Measurements from ENCODE around the gene F10. TPM values are rescaled to one million over a fixed set of nuclear protein-coding genes. Genes with fewer than 3 reads are reported as not detected.

F10 gene
- total and polyA plus RNA-seq, 3 donors from 2014 or later, result 19.9 to 33.7 (median 31.9) TPM

- no peak overlapping the region for H3K27ac ChIP-seq
- no peak overlapping the region for H3K4me3 ChIP-seq
- TF ChIP-seq CTCF (IDR thresholded peaks at IDR 0.05) (no peak), POLR2A (IDR thresholded peaks at IDR 0.05) (no peak)
- no peaks in the 10 kb centered on the region for H3K4me1 ChIP-seq
- DNase-seq, result no peak
- H3K36me3 ChIP-seq (ENCODE audit: low read depth, missing control alignments), result no peaks in the 10 kb centered on the region
- H3K27me3 ChIP-seq, result no peaks in the 10 kb centered on the region
- no peaks in the 10 kb centered on the region for H3K9me3 ChIP-seq
- WGBS, 2 donors, result 70 to 73% methylated on average over 12 of the region's 12 CpGs
- intact Hi-C loops (cut with DNase I; ENCODE audit: low total_unique reads), result no loop called here
These were observed 34.8 kb downstream of the F10 start for GRCh38 chr13:113157206-113157928.

DNA sequence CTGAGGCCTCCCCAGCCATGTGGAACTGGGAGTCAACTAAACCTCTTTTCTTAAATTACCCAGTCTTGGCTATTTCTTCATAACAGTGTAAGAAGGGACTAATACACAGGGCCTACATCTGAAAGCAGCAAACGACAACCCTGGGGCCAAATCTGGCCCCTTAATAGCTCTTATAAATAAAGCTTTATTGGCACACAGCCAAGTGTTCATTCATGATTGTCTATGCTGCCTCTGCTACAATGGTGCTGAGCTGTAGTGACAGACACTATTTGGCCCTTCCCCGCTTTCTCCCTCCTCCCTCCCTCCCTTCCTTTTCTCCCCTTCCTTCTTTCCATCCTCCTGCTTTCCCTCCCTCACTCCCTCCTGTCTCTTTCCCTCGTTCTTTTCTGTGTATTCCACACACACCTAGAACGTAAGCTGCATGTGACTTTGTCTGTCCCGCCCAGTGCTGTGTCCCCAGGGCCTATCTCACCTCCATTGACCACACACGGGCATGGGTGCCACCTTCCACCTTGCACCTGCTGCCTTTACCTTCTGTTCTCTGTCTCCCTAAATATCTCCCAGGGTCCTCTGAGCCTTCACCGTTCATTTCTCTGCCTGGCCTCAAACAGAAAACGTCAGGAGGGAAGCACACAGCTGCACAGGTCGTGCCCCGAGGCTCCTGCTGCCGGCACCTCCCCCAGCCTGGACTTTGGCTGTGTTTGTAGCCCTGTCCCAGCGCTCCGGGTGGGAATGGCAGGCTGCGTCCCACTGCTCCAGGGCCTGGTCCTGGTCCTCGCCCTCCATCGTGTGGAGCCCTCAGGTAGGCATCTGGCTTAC lies 35.5 kb downstream of the F10 start, which contains the start of gene PROZ:
TSS of gene PROZ (plus strand) at position 720 of the 819 bp plus-strand sequence. CDS start at position 733, 13 bp downstream.
- H3K27me3 ChIP-seq, result no peaks in the 10 kb centered on the region
- H3K36me3 ChIP-seq (ENCODE audit: low read depth, missing control alignments), result no peaks in the 10 kb centered on the region
- WGBS, 2 donors, result 58 to 65% methylated on average over 16 of the region's 16 CpGs
- H3K4me3 ChIP-seq, result no peak within 1 kb of the TSS
- TF ChIP-seq CTCF (IDR thresholded peaks at IDR 0.05) (no peak), POLR2A (IDR thresholded peaks at IDR 0.05) (no peak)
- DNase-seq, result no peak
- no peaks in the 10 kb centered on the region for H3K4me1 ChIP-seq
- H3K9me3 ChIP-seq, result no peaks in the 10 kb centered on the region
- H3K27ac ChIP-seq, result no peak within 1 kb of the TSS
- intact Hi-C loops (cut with DNase I; ENCODE audit: low total_unique reads), result no loop called here

DNA sequence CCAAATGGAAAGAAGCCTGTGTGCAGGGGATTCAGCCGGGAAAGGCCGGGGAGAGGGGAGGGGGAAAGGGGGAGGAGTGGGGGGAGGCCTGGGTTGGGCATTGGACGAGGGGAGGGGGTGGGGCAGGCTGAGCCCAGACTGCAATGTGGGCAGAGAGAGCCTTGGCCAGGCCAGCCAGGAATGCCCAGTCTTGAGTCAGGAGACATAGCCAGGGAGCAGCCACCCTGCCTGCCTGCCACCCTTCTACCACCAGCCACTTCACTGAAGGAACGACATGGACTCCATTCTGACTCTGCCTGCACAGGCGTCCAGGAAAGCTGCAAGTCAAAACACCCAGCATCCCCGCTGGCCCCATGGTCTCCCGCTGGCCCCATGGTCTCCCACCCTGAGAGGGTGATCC lies 36.3 kb downstream of the F10 start:
- TF ChIP-seq POLR2A (IDR thresholded peaks at IDR 0.05) (no peak), CTCF (IDR thresholded peaks at IDR 0.05) (no peak)
- Histone ChIP-seq H3K4me1 (no peaks in the 10 kb centered on the region), H3K27me3 (no peaks in the 10 kb centered on the region), H3K36me3 (ENCODE audit: low read depth, missing control alignments) (no peaks in the 10 kb centered on the region), H3K27ac (no peak overlapping the region), H3K9me3 (no peaks in the 10 kb centered on the region), H3K4me3 (no peak overlapping the region)
- no peak for DNase-seq
- 68 to 88% methylated on average over 7 of the region's 7 CpGs for WGBS, 2 donors
- intact Hi-C loops (cut with DNase I; ENCODE audit: low total_unique reads), result no loop called here

- 85 to 89% methylated on average over 20 of the region's 20 CpGs for WGBS, 2 donors
- Histone ChIP-seq H3K27me3 (no peaks in the 10 kb centered on the region), H3K9me3 (no peaks in the 10 kb centered on the region), H3K27ac (no peak overlapping the region), H3K4me1 (no peaks in the 10 kb centered on the region), H3K4me3 (no peak overlapping the region), H3K36me3 (ENCODE audit: low read depth, missing control alignments) (no peaks in the 10 kb centered on the region)
- intact Hi-C loops (cut with DNase I; ENCODE audit: low total_unique reads), result no loop called here
- DNase-seq, result no peak
- TF ChIP-seq CTCF (IDR thresholded peaks at IDR 0.05) (no peak), POLR2A (IDR thresholded peaks at IDR 0.05) (no peak)
These were observed 37.1 kb downstream of the F10 start for GRCh38 chr13:113159701-113160100.
